Activated CD8-positive, alpha-beta T cell treated with anti-CD3 and anti-CD28 coated beads for 36 hours (primary cell): Measurements from ENCODE around the gene KIF5B. TPM values are rescaled to one million over a fixed set of nuclear protein-coding genes. Genes with fewer than 3 reads are reported as not detected.

Source experiments
- ATAC-seq: fragments of 200-7000 bp; cut with Tn5 transposase; one replicate; pipeline ENCODE4 v1.10.0; 2021; ENCODE audit warnings: mild to moderate bottlenecking, moderate library complexity
- CTCF ChIA-PET: fragments of 350-600 bp; sonication (Branson Sonifier 250); formaldehyde crosslinking; loops from one replicate; lab custom pipeline; 2021; ENCODE audit warnings: antibody characterized with exemption; lab: Charles Lee
- POLR2A ChIA-PET: fragments of 350-600 bp; sonication (Branson Sonifier 250); formaldehyde crosslinking; loops from one replicate; lab custom pipeline; 2021; ENCODE audit warnings: antibody characterized with exemption; lab: Charles Lee
- DNase-seq: peaks from one replicate; pipeline ENCODE4 v3.0.0-alpha.2; 2020
- H3K27ac Mint-ChIP-seq: one replicate; pipeline ENCODE4 v1.8.0; 2021; ENCODE audit warnings: mild to moderate bottlenecking, mixed read lengths
- H3K27me3 Mint-ChIP-seq: one replicate; pipeline ENCODE4 v1.8.0; 2021; ENCODE audit warnings: mixed read lengths
- H3K36me3 Mint-ChIP-seq: one replicate; pipeline ENCODE4 v1.8.0; 2021; ENCODE audit warnings: low read depth, mixed read lengths
- H3K4me1 Mint-ChIP-seq: one replicate; pipeline ENCODE4 v1.8.0; 2021; ENCODE audit warnings: low read depth, mixed read lengths
- H3K4me3 Mint-ChIP-seq: one replicate; pipeline ENCODE4 v1.8.0; 2021; ENCODE audit warnings: mild to moderate bottlenecking, moderate library complexity, mixed read lengths
- H3K9me3 Mint-ChIP-seq: one replicate; pipeline ENCODE4 v1.8.0; 2021; ENCODE audit warnings: mixed read lengths
- intact Hi-C: fragments of 100-400 bp; cut with micrococcal nuclease; formaldehyde crosslinking; loops from one replicate; pipeline ENCODE4 v1.10.0; 2022
- total RNA-seq, 2 experiments: library from RNA; stranded (reverse); gene quantifications; one replicate each; pipeline ENCODE4 v1.2.3, GENCODE V29; 2021
- TF ChIP-seq, protein P1 (sequence below): fragments of 200-600 bp; IDR thresholded peaks from one replicate; pipeline ENCODE4 v1.8.0; 2022; ENCODE audit warnings: antibody characterized with exemption, mild to moderate bottlenecking

KIF5B gene
- total RNA-seq, 2 experiments from 2014 or later = 52.7 to 55.3 TPM

DNA sequence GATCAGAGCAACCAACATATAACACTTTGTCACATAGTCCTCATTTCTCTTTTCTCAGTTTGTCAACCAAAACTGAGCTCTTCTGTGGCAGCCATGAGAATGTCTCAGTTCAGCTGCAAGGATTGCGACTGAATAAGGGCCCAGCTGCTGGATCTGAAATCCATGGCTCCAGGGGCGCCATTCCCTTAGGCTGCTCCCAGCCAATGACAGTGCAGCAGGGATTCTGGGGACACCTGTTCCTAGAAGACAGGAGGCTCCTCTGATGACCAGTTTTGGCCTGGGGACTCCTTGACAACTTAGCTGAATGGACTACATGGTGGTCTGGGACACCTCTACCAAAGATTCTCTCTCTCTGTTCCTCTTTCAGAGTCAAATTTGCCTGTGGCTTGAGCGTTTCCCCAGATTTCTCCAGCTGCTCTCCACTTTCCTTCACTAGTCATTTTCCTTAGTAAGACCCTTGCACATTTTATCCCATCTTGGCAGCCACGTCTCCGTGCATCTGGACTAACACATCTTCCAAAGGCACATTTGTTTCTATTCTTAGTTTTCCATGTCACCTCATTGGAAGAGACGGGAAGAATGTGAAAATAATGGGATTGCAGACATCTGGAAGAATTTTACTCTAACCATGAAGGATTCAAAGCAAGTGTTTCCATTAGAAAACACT is 28.1 kb upstream of the KIF5B start:
- Mint-ChIP-seq H3K36me3 (no peaks in the 10 kb centered on the region), H3K9me3 (no peaks in the 10 kb centered on the region), H3K4me3 (no peak overlapping the region), H3K27me3 (no peaks in the 10 kb centered on the region), H3K27ac (no peak overlapping the region), H3K4me1 (no peaks in the 10 kb centered on the region)
- TF ChIP-seq, protein P1, sequence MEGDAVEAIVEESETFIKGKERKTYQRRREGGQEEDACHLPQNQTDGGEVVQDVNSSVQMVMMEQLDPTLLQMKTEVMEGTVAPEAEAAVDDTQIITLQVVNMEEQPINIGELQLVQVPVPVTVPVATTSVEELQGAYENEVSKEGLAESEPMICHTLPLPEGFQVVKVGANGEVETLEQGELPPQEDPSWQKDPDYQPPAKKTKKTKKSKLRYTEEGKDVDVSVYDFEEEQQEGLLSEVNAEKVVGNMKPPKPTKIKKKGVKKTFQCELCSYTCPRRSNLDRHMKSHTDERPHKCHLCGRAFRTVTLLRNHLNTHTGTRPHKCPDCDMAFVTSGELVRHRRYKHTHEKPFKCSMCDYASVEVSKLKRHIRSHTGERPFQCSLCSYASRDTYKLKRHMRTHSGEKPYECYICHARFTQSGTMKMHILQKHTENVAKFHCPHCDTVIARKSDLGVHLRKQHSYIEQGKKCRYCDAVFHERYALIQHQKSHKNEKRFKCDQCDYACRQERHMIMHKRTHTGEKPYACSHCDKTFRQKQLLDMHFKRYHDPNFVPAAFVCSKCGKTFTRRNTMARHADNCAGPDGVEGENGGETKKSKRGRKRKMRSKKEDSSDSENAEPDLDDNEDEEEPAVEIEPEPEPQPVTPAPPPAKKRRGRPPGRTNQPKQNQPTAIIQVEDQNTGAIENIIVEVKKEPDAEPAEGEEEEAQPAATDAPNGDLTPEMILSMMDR = no peak
- CTCF ChIA-PET = no interaction called here
- ATAC-seq = no peak
- intact Hi-C loops = no loop called here
- POLR2A ChIA-PET = no interaction called here
- DNase-seq = no peak

DNA sequence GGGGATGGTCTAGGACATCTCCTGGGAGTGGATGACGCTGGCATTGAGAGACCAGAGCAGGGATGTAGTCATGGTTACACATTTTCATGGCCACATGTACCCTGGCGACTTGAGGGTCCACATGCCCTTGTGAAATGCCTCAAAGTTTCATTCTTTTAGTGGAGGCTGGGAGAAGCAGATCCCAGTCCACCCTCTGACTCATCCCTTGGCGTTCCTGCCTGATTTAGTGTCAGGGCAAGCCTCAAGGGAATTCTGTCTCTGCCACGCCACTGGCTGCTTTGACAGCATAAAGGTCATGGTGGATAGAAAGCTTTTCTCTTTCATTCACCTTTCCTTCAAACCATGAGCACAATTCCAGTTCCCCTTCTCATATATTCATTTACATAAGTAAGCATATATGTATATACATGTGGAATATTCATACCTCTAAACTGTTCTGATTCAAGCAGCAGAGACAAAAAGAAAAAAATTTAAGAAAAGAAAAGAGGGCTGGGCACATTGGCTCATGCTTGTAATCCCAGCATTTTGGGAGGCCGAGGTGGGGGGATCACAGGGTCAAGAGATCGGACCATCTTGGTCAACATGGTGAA is 21.8 kb upstream of the KIF5B start:
- Mint-ChIP-seq H3K9me3 (no peaks in the 10 kb centered on the region), H3K4me1 (no peaks in the 10 kb centered on the region), H3K4me3 (no peak overlapping the region), H3K27ac (no peak overlapping the region), H3K27me3 (no peaks in the 10 kb centered on the region), H3K36me3 (no peaks in the 10 kb centered on the region)
- ChIA-PET POLR2A (interaction anchor here (0.7 kb wide), 1 partner anchor 134 kb away, joined by 3 read pairs; no protein-coding TSS in a partner anchor), CTCF (no interaction called here)
- no peak for ATAC-seq
- TF ChIP-seq, protein P1 = no peak
- DNase-seq = no peak
- intact Hi-C loops = no loop called here

DNA sequence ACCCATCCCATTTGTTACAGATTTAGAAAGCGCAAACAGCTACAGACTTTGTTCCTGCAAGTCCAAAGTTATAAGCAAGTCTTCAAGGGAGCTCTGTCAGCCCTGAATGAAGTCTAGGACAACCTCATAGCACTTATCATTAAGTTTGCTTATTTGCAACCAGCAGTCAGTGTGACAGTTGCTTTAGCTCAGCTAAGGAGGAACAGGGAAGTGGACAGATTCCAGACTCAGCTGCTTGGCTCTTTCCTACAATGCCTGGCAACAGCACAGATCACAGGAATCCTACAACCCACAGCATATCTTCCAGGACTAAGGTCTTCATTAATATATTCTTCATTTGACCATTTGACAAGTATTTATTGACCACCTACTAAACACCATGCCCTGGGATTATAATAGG is 17.4 kb upstream of the KIF5B start:
- H3K4me3 Mint-ChIP-seq = no peak overlapping the region
- intact Hi-C loops = no loop called here
- no peak overlapping the region for H3K27ac Mint-ChIP-seq

DNA sequence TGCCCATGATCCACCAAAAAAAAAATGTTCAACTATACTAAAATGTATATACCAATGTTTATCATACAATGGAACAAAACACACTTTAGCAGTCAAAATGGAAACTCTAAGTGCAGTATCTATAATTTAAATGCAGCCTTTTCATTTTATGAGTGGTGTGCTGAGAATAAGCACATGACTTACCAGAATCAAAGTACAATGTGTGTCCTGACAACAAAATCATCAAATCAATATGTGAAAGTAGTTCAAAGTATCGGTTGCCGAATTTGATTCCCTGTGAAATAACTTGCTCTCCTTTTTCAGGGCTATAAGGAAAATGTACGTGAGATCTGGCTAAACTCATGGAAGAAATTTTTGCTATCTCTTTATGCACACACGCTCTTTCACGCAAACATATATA is 16.9 kb upstream of the KIF5B start:
- POLR2A ChIA-PET = no interaction called here
- TF ChIP-seq, protein P1 = no peak

More for the DNA sequence above, 17.4 kb upstream of the KIF5B start:
- POLR2A ChIA-PET = no interaction called here
- Mint-ChIP-seq H3K36me3 (no peaks in the 10 kb centered on the region), H3K27me3 (no peaks in the 10 kb centered on the region), H3K9me3 (no peaks in the 10 kb centered on the region), H3K4me1 (no peaks in the 10 kb centered on the region)
- TF ChIP-seq, protein P1 = no peak
- CTCF ChIA-PET = no interaction called here
- ATAC-seq = no peak
- DNase-seq = no peak

DNA sequence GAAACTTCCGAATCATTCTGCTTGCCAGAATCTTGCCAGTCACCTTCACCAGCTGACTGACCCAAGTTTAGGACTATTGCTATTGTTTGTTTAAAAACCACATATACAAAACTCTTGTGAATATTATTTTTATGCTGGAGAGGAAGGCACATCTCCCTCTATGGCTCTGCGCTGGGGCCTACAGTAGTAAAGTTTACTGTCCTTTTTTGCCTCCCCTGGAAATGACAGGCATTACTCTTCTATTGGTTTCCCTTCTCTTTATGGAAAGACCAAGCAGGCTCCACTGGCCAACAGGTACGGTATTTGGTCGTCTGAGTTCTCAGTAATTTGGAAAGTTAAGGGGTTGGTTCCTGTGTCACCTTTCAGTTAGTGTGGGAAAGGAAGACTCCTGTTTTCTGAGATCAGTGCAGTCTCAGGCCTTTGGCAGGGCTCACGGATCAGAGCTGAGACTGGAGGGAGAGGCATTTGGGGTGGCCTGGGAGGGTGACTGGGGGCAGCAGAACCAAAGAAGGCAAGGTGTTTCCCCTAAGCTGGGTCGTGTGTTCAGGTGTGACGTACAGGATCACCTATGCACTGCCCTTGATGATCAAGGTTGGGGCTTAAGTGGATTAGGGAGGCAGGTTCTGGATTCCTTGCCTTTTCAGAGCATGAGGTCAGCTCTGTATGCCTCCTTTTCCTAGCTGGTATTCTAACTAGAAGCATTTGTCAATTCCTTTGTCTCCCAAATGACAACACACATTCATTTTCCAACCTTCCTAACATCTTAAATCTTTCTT is 16.0 kb upstream of the KIF5B start:
- ATAC-seq (no peak), DNase-seq (no peak)
- intact Hi-C loops = no loop called here
- POLR2A ChIA-PET = no interaction called here
- no peak overlapping the region for H3K4me3 Mint-ChIP-seq
- H3K9me3 Mint-ChIP-seq = no peaks in the 10 kb centered on the region
- H3K27ac Mint-ChIP-seq = no peak overlapping the region
- H3K27me3 Mint-ChIP-seq = no peaks in the 10 kb centered on the region
- no peaks in the 10 kb centered on the region for H3K4me1 Mint-ChIP-seq
- TF ChIP-seq, protein P1 = no peak
- CTCF ChIA-PET = no interaction called here
- H3K36me3 Mint-ChIP-seq = no peaks in the 10 kb centered on the region

More for the DNA sequence above, 16.9 kb upstream of the KIF5B start:
- no peaks in the 10 kb centered on the region for H3K36me3 Mint-ChIP-seq
- ATAC-seq (no peak), DNase-seq (no peak)
- H3K27me3 Mint-ChIP-seq = no peaks in the 10 kb centered on the region
- CTCF ChIA-PET = no interaction called here
- H3K9me3 Mint-ChIP-seq = no peaks in the 10 kb centered on the region
- no peak overlapping the region for H3K4me3 Mint-ChIP-seq
- intact Hi-C loops = no loop called here
- no peaks in the 10 kb centered on the region for H3K4me1 Mint-ChIP-seq
- H3K27ac Mint-ChIP-seq = no peak overlapping the region
